ENCODE results near the gene PPP1R9B.

GRCh38 chr17:50188531-50188920, 38.0 kb upstream of the PPP1R9B start:
- TF ChIP-seq SP1 (IDR thresholded peaks at IDR 0.05; ENCODE audit: low read depth) (no peak), CTCF (IDR thresholded peaks at IDR 0.05 in 2 of 3, conservative IDR thresholded peaks at IDR 0.05 in 1 of 3; ENCODE audit: borderline replicate concordance in 1 of 3, insufficient read depth in 1 of 3, low read depth in 2 of 3, low read length in 2 of 3) (no peak), ZNF274 (IDR thresholded peaks at IDR 0.05; ENCODE audit: low read depth, low read length) (no peak)

Measured in HCT116 (cell line).